ENCODE measurements around the gene BCL2. TPM values are rescaled to one million over a fixed set of nuclear protein-coding genes. Genes with fewer than 3 reads are reported as not detected.

BCL2 gene
- total RNA-seq, 1 experiment from 2014 or later, result 2.5 TPM

DNA sequence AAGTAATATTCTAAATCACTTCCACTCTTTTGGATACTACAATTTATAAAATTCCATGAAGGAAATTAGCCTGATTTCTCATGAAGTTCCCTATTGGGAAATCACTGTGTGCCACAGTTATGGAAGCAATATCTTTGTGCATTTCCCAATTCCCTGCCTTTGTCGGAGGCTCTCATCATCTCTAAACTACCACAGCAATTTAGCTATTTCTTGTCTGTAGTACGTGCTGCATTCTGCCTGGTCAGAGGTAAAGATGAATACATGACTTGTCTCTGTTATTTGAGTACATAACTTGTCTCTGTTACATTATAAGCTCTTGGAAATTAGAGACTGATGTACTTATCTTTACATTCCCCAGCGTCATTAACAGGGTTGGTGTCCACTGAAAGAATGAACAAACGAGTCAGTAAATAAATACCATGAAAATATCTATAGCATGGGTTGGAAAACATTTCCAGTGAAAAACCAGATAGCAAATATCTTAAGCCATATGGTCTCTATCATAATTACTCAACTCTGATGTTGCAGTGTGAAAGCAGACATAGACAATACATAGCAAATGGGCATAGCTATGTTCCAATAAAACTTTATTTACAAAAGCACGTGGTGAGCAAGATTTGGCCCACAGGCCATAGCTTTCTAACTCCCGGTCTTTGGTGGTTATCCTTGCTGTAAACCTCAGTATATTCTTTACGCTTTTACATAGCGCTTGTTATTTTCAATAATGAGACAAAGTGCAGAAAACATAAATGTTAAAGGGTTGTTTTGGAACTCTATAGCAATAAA lies 78.8 kb downstream of the BCL2 start:
- DNase-seq (ENCODE audit: low read depth, low spot score), result no peak
- Histone ChIP-seq H3K9me3 (ENCODE audit: control insufficient read depth in 1 of 2, insufficient read depth in 1 of 2, low read depth in 1 of 2, low read length in 2 of 2) (no peaks in the 10 kb centered on the region), H3K4me3 (replicated peaks in 1 of 2; ENCODE audit: low read depth in 1 of 2, low read length in 2 of 2) (no peak overlapping the region), H3K36me3 (ENCODE audit: control insufficient read depth in 1 of 2, insufficient read depth in 2 of 2, low read length in 2 of 2) (no peaks in the 10 kb centered on the region), H3K9ac (ENCODE audit: low read length) (no peak overlapping the region), H3K9me2 (ENCODE audit: insufficient read depth) (no peaks in the 10 kb centered on the region), H4K20me1 (ENCODE audit: insufficient read depth) (no peaks in the 10 kb centered on the region), H3K27me3 (ENCODE audit: insufficient read depth, low read length) (no peaks in the 10 kb centered on the region), H2AFZ (ENCODE audit: low read depth, low read length, poor library complexity, severe bottlenecking) (no peak overlapping the region), H3K79me2 (ENCODE audit: insufficient read depth, low read length) (no peaks in the 10 kb centered on the region), H3K27ac (ENCODE audit: low read depth, low read length) (no peak overlapping the region), H3K4me1 (ENCODE audit: control insufficient read depth in 1 of 2, insufficient read depth in 2 of 2, low read length in 2 of 2) (peaks cover 13 to 18% of the 10 kb centered on the region in 2 experiments), H3K4me2 (ENCODE audit: low read length) (no peak overlapping the region)
- RAD21 ChIA-PET (ENCODE audit: low non-redundant PET in 1 of 2, low total read pairs in 2 of 2, uncharacterized antibody in 2 of 2, unreplicated experiment in 2 of 2), result no interaction called here
- intact Hi-C loops (cut with micrococcal nuclease), result no loop called here
- no peak for ATAC-seq
- BruUV-seq (replicated peaks), result no TSS peak
- CTCF ChIA-PET, result no interaction called here
- TF ChIP-seq, protein P1, sequence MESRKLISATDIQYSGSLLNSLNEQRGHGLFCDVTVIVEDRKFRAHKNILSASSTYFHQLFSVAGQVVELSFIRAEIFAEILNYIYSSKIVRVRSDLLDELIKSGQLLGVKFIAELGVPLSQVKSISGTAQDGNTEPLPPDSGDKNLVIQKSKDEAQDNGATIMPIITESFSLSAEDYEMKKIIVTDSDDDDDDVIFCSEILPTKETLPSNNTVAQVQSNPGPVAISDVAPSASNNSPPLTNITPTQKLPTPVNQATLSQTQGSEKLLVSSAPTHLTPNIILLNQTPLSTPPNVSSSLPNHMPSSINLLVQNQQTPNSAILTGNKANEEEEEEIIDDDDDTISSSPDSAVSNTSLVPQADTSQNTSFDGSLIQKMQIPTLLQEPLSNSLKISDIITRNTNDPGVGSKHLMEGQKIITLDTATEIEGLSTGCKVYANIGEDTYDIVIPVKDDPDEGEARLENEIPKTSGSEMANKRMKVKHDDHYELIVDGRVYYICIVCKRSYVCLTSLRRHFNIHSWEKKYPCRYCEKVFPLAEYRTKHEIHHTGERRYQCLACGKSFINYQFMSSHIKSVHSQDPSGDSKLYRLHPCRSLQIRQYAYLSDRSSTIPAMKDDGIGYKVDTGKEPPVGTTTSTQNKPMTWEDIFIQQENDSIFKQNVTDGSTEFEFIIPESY (IDR thresholded peaks at IDR 0.05; ENCODE audit: extremely low read depth, insufficient replicate concordance, low read length), result no peak
- no peak for TF ChIP-seq YY1 (IDR thresholded peaks at IDR 0.05; ENCODE audit: extremely low read depth, insufficient replicate concordance, low read depth, low read length)
- no peak for TF ChIP-seq ELF1 (IDR thresholded peaks at IDR 0.05; ENCODE audit: borderline replicate concordance, low read depth)
- no peak for TF ChIP-seq ZNF274 (IDR thresholded peaks at IDR 0.05; ENCODE audit: low read depth, low read length)
- no peak for TF ChIP-seq RAD21 (IDR thresholded peaks at IDR 0.05; ENCODE audit: low read depth)
- no peak for TF ChIP-seq FOSL1 (IDR thresholded peaks at IDR 0.05; ENCODE audit: low read depth)
- no peak for TF ChIP-seq SRF (IDR thresholded peaks at IDR 0.05; ENCODE audit: low read depth)
- TF ChIP-seq, protein P2, sequence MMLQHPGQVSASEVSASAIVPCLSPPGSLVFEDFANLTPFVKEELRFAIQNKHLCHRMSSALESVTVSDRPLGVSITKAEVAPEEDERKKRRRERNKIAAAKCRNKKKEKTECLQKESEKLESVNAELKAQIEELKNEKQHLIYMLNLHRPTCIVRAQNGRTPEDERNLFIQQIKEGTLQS (IDR thresholded peaks at IDR 0.05), result no peak
- TF ChIP-seq JUND (IDR thresholded peaks at IDR 0.05), result no peak
- TF ChIP-seq, protein P3, sequence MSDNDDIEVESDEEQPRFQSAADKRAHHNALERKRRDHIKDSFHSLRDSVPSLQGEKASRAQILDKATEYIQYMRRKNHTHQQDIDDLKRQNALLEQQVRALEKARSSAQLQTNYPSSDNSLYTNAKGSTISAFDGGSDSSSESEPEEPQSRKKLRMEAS (IDR thresholded peaks at IDR 0.05), result no peak
- POLR2A ChIA-PET, result no interaction called here
